Measurements from ENCODE around the gene SOCS6.

The SOCS6 gene

GRCh38 chr18:70332694-70333093 is 43.8 kb downstream of the SOCS6 start:
- no peak for DNase-seq (ENCODE audit: low read depth)
- H3K4me3 ChIP-seq (ENCODE audit: low read length), result no peak overlapping the region
- TF ChIP-seq CTCF (conservative IDR thresholded peaks at IDR 0.05; ENCODE audit: low read depth, low read length), result no peak

- no peak overlapping the region for H3K4me3 ChIP-seq (ENCODE audit: low read length)
- DNase-seq (ENCODE audit: low read depth), result no peak
- no peak for TF ChIP-seq CTCF (conservative IDR thresholded peaks at IDR 0.05; ENCODE audit: low read depth, low read length)
These were observed 44.5 kb downstream of the SOCS6 start for GRCh38 chr18:70333316-70333715.

- no peak overlapping the region for H3K4me3 ChIP-seq (ENCODE audit: low read length)
- TF ChIP-seq CTCF (conservative IDR thresholded peaks at IDR 0.05; ENCODE audit: low read depth, low read length), result no peak
- peak; percentile 83 for DNase-seq (ENCODE audit: low read depth)
These were observed 44.9 kb downstream of the SOCS6 start for GRCh38 chr18:70333757-70334156.

- TF ChIP-seq CTCF (conservative IDR thresholded peaks at IDR 0.05; ENCODE audit: low read depth, low read length), result no peak
- DNase-seq (ENCODE audit: low read depth), result no peak
- no peak overlapping the region for H3K4me3 ChIP-seq (ENCODE audit: low read length)
These were observed 45.4 kb downstream of the SOCS6 start for GRCh38 chr18:70334264-70334663.

GRCh38 chr18:70334728-70335329 is 46.0 kb downstream of the SOCS6 start:
- DNase-seq (ENCODE audit: low read depth), result no peak
- TF ChIP-seq CTCF (conservative IDR thresholded peaks at IDR 0.05; ENCODE audit: low read depth, low read length), result no peak
- H3K4me3 ChIP-seq (ENCODE audit: low read length), result no peak overlapping the region

- TF ChIP-seq CTCF (conservative IDR thresholded peaks at IDR 0.05; ENCODE audit: low read depth, low read length), result no peak
- H3K4me3 ChIP-seq (ENCODE audit: low read length), result no peak overlapping the region
- no peak for DNase-seq (ENCODE audit: low read depth)
These were observed 47.3 kb downstream of the SOCS6 start for GRCh38 chr18:70335892-70336726.
